HepG2 (cell line): Measurements from ENCODE around the gene CCDC142. TPM values are rescaled to one million over a fixed set of nuclear protein-coding genes. Genes with fewer than 3 reads are reported as not detected.

Source experiments
- KAT7 ChIP-seq: IDR thresholded peaks from 2 replicates; pipeline ENCODE4 v1.6.1; 2018; ENCODE audit warnings: borderline replicate concordance, missing compliant biosample characterization
- KIAA2018 ChIP-seq: sonication (generic); formaldehyde crosslinking; IDR thresholded peaks from 2 replicates; pipeline ENCODE4 v1.5.0; 2020; ENCODE audit warnings: mild to moderate bottlenecking, missing genetic modification reagents, borderline replicate concordance
- MIER3 ChIP-seq: IDR thresholded peaks from 2 replicates; pipeline ENCODE4 v1.6.1; 2016; ENCODE audit warnings: missing compliant biosample characterization, borderline replicate concordance
- NFAT5 ChIP-seq: sonication (generic); formaldehyde crosslinking; IDR thresholded peaks from 2 replicates; pipeline ENCODE4 v1.4.0; 2020; ENCODE audit warnings: missing genetic modification reagents
- TBP ChIP-seq: sonication (generic); formaldehyde crosslinking; IDR thresholded peaks from 2 replicates; pipeline ENCODE4 v1.5.0; 2020; ENCODE audit warnings: missing genetic modification reagents
- USF2 ChIP-seq, 2 experiments: sonication (generic) in 1 of 2; formaldehyde crosslinking in 1 of 2; IDR thresholded peaks; 2 replicates each; pipeline versions ENCODE4 v1.5.1 to v1.6.1; 2011 to 2020; ENCODE audit warnings: borderline replicate concordance in 1 of 2, low read depth in 1 of 2, low read length in 1 of 2, mild to moderate bottlenecking in 1 of 2, missing genetic modification reagents in 1 of 2, moderate library complexity in 1 of 2
- ZC3H13 ChIP-seq: sonication (generic); formaldehyde crosslinking; IDR thresholded peaks from 2 replicates; pipeline ENCODE4 v1.8.1; 2023; ENCODE audit warnings: mild to moderate bottlenecking, missing genetic modification reagents, moderate library complexity
- ZNF10 ChIP-seq: sonication (generic); formaldehyde crosslinking; IDR thresholded peaks from 2 replicates; pipeline ENCODE4 v1.4.0; 2020; ENCODE audit warnings: mild to moderate bottlenecking, low read depth, missing genetic modification reagents, borderline replicate concordance
- ZNF33B ChIP-seq: sonication (generic); formaldehyde crosslinking; IDR thresholded peaks from 2 replicates; pipeline ENCODE4 v1.5.1; 2020; ENCODE audit warnings: mild to moderate bottlenecking, missing genetic modification reagents
- ZNF343 ChIP-seq: sonication (generic); formaldehyde crosslinking; IDR thresholded peaks from 2 replicates; pipeline ENCODE4 v1.4.0; 2020; ENCODE audit warnings: mild to moderate bottlenecking, missing genetic modification reagents
- polyA plus RNA-seq, 8 experiments: library from polyadenylated mRNA; depleted of rRNA in 3 of 8; stranded (reverse) in 7 of 8; unstranded in 1 of 8; fragments of >200 nt; fragmentation: Illumina TruSeq in 4 of 8; extraction: Trizol in 4 of 8; gene quantifications; 2 replicates each; pipeline versions ENCODE4 v1.2.1 to v1.2.3, GENCODE V29; 2011 to 2016; ENCODE audit warnings: low read depth in 4 of 8, missing spikeins in 1 of 8, mixed read lengths in 1 of 8; ENCODE audit not compliant: insufficient read depth in 1 of 8
- total RNA-seq, 5 experiments: library from RNA; depleted of rRNA; stranded (reverse); fragments of >200 nt; fragmentation: Illumina TruSeq; extraction: Trizol; gene quantifications; 2 replicates each; pipeline ENCODE4 v1.2.3, GENCODE V29; 2016; ENCODE audit warnings: low read depth in 1 of 5

Gene CCDC142
- total and polyA plus RNA-seq, 2 of the 13 experiments (the other 11 are each of a cell fraction or from before 2014, with no cell fraction given), result 14.7 to 30.4 TPM

- TF ChIP-seq KIAA2018 (CRISPR knock-in tag) (no peak), ZNF10 (CRISPR knock-in tag) (no peak), ZC3H13 (CRISPR knock-in tag) (no peak), TBP (no peak), NFAT5 (CRISPR knock-in tag) (no peak), ZNF33B (CRISPR knock-in tag) (no peak), MIER3 (CRISPR knock-in tag) (no peak; the same call in 1 of the 2 replicates), ZNF343 (CRISPR knock-in tag) (no peak), USF2 (IDR thresholded peaks at IDR 0.05; ENCODE audit: low read depth, low read length) (no peak), USF2 (CRISPR knock-in tag; IDR thresholded peaks at IDR 0.05; ENCODE audit: borderline replicate concordance) (no peak), KAT7 (CRISPR knock-in tag) (no peak)
These were observed 35.4 kb downstream of the CCDC142 start (continued) for GRCh38 chr2:74447230-74447999.
